NB4 (cell line): ENCODE results near the gene AGPAT1.

ENCODE experiments used
- MYC ChIP-seq: IDR thresholded peaks from 2 replicates; pipeline ENCODE4 v1.6.1; 2011; ENCODE audit warnings: low read depth, low read length
- POLR2A ChIP-seq: IDR thresholded peaks from 2 replicates; pipeline ENCODE4 v1.6.1; 2011; ENCODE audit warnings: mild to moderate bottlenecking; ENCODE audit not compliant: insufficient read length; ENCODE audit errors: extremely low read depth
- TF ChIP-seq, protein P1 (sequence below): IDR thresholded peaks from one replicate; pipeline ENCODE4 v1.5.1; 2012; ENCODE audit warnings: low read depth, low read length

DNA sequence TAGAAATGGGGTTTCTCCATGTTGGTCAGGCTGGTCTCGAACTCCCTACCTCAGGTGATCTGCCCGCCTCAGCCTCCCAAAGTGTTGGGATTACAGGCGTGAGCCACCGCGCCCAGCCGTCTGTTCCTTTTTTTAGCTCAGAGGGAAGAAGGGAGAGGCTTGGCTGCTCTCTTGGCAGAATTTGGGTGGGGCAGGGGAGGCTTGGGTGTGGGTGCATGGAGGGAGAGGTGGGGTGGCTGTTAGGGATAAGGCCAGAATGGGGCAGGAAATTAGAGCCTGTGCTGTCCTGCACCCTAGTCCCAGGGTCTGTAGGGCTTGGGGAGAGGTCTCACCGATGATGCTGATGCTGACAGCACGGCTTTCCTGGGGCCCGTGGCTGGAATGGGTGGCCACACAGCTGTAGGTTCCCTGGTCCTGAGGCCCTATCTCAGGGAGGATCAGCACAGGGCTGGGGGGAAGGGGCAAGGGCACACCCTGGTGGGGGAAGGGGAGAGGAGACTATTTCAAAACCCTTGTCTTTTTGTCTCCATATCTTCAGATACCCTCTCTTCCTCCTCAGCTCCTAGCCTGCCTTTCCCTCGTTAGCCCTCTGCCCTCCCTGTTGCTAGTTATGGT, 6.1 kb upstream of the AGPAT1 start:
- TF ChIP-seq, protein P1, sequence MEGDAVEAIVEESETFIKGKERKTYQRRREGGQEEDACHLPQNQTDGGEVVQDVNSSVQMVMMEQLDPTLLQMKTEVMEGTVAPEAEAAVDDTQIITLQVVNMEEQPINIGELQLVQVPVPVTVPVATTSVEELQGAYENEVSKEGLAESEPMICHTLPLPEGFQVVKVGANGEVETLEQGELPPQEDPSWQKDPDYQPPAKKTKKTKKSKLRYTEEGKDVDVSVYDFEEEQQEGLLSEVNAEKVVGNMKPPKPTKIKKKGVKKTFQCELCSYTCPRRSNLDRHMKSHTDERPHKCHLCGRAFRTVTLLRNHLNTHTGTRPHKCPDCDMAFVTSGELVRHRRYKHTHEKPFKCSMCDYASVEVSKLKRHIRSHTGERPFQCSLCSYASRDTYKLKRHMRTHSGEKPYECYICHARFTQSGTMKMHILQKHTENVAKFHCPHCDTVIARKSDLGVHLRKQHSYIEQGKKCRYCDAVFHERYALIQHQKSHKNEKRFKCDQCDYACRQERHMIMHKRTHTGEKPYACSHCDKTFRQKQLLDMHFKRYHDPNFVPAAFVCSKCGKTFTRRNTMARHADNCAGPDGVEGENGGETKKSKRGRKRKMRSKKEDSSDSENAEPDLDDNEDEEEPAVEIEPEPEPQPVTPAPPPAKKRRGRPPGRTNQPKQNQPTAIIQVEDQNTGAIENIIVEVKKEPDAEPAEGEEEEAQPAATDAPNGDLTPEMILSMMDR, result no peak
- TF ChIP-seq POLR2A (no peak), MYC (no peak)
